SHP77 treated with DMSO at 0.1 percent for 48 hours (cell line): ENCODE data around the gene KANSL1.
"Not testable (repeated sequence)": the region's sequence is repeated elsewhere in the genome, so short reads cannot be mapped to it uniquely, and the experiment has no call there.

Source experiments
- DNase-seq: peaks from one replicate; lab custom pipeline; 2025; lab: John Stamatoyannopoulos, UW

Gene KANSL1

DNA sequence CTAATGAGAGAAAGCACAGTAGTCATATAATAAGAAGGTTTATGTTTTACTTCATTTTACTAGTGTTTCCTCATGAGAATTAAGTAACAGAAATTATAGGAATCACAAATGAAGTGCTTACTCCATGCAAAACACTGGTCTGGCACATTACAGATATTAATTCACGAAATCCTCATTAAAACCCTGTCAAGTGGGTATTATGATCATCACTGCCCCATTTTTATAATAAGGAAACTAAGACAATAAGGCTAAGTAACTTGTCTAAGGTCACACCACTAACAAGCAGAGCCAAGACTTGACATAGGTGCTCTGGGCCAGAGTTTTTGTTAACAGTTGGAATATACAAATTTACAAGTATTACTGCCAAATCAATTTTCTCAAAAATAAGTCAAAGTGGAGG is 83.0 kb downstream of the KANSL1 start:
- DNase-seq, result no peak

DNA sequence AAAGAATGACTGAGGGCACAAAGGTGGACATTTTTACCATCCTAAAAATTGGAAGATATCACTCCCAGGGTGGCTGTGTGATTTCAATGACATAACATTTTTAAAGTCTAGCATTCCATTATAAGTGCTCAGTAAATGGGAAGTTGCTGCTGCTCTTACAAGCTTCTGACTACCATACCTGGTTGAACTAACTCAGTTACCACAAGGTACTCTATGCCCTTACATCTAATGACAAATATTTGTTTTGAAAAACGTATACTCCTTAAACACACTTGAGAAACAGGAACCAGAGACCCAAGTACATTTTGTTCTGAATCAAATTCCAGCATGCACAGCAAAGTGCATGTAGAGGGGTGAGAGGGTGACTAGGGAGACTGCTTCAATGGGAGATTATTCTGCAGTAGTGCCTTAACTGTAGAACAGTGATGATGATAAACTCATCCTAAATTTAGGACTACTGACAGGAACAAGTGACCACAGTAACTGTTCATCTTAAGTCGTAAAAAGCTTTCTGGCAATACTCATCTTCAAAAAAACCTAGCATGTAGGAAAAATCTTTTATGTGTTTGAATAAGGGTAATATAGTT is 83.5 kb downstream of the KANSL1 start:
- DNase-seq, result no peak

DNA sequence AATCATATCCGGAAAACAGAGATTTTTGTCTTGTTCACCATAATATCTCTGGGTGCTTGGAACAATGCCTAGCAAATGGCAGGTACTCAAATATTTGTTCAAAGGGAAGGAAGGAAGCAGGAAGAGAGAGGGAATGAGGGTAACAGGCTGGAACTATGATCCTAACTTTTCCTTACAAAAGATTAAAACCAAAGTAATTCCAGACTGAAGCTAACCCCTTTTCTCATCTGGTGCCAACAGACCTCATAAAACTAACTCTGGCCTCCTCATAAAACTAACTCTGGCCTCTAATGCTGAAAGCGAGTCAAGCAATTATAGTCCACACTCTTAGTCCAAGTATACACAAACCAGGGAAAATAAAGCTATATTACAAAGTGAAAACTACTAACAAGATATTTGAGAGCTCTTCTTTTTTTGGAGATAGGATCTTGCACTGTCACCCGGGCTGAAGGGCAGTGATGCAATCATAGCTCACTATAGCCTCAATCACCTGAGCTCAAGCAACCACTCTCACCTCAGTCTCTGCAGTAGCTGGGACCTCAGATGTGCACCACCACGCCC is 84.6 kb downstream of the KANSL1 start:
- no peak for DNase-seq

DNA sequence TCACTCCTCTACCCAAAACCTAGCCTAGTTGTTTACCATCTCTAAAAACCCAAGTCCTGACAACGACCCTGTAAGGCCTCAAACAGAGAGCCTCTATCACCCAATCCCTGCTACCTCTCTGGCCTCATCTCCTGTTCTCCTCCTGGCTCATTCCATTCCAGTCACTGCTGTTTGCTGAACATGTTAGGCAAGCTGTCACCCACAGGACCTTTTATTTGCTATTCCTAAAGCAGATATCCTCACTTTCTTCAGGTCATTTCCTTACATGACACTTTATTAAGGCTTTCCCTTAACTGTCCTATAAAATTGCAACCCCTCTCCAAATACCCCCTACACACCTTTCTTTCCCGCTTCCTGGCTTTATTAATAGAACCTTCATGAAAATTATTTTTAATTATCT is 85.1 kb downstream of the KANSL1 start:
- DNase-seq, result no peak

DNA sequence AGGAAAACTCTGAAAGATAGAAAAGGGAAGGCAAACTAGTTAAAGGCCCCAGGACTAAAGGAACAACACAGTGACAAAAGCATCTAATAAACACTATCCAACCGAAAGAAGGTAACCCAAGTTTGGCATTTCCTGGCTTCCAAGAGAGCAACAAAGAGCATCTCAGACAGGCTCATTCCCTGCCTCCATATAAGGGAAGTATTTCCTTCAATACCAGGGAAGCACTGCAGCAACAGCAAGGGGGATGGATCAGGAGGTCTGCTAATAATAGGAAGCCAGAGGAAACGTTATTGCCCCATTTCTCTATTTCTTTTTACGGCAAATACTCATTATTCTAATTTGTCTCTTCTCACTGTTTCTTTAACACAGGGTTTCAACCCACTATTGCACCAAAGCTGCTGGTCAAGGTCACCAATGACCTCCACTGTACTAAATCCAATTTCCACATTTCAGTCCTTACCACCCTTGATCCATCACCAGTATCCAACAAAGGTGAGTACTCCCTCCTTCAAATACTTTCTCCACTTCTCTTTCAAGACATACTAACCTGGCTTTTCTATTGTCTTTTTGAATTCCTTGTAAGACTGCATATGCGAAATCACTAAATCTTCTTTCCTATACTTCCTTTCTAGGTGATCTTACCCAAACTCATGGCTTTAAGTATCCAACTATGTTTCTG is 86.1 kb downstream of the KANSL1 start:
- DNase-seq, result no peak

DNA sequence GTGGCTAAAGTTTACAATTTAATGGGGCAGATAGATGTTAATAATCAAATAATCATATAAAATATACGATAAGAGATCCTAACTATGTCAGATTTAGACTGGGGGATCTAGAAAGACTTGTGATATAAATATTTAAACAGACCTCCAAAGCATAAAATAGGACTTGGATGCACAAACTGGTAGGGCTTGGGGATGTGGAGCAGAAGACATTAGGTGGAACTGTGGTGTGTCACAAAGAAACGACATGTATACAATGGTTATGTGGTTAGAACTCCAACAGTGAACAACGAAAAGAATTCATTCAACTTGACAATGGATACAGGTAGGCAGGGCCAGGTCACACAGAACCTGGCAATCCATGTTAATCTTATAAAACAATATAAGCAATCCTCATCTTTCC is 90.4 kb downstream of the KANSL1 start:
- DNase-seq, result not testable (repeated sequence)

DNA sequence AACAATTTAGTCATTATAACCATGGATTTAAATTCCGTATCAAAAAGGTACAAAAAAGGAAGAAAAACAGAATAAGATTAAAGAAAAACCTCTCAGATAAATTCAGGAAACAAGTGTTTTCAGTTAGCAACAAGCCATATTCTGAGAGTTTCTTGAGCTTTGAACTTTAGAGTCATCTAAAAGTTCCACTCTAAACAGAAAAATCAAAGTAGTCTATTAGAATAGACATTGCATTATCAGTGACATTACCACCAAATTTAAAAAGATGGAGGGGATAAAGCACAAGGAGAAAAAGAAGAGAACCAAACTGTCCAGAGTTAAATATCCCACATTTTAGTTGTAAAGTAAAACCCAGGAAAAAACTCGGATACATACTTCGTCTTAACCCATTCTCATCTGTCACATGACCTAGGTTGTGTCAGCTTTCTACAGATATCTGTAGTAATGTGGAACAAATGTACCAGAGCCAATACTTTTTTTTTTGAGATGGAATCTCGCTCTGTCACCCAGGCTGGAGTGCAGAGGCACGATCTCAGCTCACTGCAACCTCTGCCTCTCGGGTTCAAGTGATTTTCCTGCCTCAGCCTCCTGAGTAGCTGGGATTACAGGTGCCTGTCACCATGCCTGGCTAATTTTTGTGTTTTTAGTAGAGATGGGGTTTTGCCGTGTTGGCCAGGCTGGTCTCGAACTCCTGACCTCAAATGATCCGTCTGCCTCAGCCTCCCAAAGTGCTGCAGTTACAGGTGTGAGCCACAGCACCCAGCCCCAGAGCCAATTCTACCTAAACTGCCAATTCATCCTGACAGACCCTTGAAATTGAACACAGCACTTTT is 91.2 kb downstream of the KANSL1 start:
- DNase-seq, result not testable (repeated sequence)

DNA sequence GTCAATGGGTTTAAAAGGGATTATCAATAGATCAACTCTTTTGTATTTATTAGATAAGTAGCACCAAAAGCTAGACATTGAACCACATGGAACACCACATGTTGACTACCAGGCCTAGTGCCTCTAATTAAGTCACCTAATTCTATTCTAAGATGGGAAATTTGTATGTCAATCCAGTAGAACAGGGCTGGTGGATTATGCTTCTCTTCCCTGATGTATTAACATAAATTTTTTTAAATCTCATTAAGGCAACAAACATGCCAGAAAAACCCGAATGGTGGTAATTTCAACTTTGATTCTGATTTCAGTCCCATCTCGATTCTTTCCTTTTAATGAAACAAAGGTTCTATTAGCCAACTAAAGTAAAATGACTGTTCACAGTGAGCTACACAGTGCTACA is 92.6 kb downstream of the KANSL1 start:
- DNase-seq, result no peak

DNA sequence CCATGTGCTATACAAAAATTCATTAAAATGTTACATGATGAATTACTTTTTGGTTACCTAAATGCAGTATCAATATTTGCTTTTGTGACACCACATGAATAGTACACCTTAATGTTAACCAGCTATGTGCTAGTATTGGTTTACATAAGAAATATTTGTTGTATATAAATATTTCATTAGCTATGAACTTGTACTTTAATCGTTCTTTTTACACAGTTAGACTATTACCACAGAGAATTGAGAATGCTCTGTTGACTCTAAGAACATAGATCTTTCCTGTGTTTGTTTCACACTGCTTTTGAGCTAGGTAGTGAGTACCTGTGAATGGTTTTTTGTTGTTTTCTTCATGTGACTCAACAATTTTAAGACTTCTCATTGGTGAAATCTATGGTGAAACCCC is 93.4 kb downstream of the KANSL1 start:
- no peak for DNase-seq

DNA sequence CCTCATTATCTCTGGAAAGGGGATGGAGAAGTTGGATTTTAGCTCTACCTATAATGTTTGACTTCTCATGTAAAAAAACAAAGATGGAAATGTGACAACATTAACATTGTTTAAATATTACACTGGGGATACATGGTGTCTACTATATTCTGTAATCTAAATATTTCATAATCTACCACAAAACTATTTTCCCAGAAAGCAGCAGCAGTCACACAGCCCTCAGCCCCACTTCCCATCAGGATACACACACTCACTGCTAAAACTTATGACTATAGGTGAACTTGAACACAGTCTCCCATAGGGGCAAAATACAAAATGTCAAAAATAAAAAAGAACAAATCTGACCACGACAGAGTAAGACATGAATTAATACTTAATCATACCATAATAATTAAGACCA is 95.7 kb downstream of the KANSL1 start:
- no peak for DNase-seq

DNA sequence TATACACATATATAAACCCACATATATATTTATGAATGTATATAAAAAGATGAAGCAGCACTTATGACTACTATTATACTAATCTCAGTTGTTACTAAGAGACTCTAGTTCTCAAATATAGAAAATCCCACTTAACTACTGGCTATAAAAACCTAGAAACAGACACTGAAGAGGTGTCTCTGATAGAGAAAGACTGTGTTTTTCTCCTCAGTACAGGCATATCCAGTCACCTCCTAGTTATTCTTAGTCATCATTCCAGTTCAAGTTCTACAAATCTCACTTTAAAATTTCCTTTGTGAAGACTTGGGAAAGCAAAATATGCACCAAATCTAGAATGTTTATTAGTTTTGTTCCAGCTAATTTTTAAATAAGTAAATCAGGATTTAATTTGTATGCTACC is 100.2 kb downstream of the KANSL1 start:
- no peak for DNase-seq

DNA sequence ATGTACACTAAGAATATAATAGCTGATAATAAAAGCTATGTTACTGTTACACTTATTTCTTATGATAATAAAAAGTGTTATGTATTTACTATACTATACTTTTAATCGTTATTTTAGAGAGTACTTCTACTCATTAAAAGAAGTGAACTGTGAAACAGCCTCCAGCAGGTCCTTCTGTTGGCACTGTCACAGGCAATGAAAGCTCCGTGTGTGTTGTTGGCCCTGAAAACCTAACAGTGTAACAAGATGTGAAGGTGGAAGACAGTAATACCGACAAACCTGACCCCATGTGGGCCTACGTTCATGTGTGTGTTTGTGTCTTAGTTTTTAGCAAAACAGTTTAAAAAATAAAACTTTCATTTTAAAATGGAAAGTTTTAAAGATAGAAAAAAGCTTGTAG is 102.4 kb downstream of the KANSL1 start:
- no peak for DNase-seq

DNA sequence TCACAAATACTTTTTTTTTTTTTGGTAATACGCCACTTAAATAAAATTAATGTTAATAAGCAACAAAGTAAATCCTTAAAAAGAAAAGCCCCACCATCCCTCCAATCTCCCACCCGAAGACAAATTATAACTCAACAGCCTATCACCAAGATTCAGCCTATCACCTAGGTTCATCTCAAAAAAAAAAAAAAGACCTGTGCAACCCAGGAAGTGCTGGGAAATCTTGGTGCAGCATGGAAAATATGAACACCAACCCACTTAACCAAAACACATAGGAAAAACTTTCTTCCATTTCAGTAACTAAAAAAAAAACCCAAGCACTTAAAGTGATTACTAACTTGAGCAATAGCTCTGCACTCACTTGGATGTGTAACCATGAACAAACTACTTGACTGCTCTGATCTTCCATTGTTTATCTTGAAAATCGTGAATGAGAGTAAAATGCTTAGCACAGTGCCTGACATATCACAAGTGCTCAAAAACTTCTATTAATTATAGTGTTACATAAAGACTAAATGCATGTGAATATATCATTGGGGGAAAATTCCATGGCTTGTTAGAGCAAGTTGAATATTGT is 103.8 kb downstream of the KANSL1 start:
- no peak for DNase-seq

DNA sequence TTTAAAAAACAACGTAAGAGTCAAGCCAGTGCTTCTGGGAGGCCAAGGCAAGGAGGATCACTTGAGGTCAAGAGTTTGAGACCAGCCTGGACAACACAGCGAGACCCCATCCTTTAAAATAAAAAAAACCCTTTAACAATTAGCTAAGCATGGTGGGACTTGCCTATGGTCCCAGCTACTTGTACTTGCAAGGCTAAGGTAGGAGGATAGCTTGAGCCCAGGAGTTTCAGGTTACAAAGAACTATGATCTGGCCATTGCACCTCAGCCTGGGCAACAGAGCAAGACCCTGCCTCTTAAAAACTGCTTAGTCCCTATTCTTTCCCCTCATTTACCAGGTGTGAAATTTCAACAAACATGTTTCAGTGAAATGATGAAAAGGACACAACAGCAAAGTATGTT is 104.6 kb downstream of the KANSL1 start:
- no peak for DNase-seq

DNA sequence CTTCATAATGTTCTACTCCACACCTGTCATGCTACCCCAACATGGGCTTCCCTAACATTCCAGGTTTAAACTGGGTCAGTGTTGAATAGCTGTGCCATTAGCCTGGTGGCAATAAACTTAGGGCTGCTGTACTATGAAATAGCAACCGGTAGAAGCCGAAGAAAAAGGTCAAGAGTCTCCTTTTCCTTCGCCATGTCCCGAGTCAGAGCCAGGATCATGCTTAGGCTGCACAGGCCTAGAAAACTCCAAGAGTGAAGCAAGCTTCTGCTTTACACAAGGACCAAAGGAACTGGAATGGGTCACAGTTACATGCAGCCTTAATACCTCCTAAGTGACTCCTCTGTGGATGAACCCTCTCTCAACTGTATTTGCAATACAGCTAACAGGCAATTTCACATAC is 105.4 kb downstream of the KANSL1 start:
- not testable (repeated sequence) for DNase-seq

DNA sequence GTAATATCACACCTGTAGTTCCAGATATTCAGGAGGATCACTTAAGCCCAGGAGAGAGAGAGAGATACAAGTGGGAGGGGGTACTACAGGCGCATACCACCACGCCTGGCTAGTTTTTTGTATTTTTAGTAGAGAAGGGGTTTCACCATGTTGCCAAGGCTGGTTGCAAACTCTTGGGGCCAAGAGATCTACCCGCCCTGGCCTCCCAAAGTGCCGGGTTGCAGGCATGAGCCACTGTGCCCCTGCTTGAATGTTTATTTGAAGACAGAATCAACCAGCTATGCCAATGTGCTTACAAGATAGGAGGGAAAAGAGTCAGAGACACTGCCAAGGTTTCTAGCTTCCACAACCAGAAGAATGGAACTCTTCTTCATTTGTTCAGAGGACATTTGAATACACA is 106.4 kb downstream of the KANSL1 start:
- DNase-seq, result no peak

DNA sequence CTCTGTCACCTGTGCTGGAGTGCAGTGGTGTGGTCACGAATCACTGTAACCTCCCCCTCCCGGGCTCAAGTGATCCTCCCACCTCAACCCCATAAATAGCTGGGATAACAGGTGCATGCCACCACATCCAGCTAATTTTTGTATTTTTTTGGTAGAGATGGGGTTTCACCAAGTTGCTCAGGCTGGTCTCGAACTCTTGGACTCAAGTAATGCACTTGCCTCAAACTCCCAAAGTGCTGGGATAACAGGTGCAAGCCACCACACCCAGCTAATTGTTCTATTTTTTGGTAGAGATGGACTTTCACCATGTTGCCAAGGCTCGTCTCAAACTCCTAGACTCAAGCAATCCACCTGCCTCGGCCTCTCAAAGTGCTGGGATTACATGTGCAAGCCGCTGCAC is 107.7 kb downstream of the KANSL1 start:
- DNase-seq, result no peak

DNA sequence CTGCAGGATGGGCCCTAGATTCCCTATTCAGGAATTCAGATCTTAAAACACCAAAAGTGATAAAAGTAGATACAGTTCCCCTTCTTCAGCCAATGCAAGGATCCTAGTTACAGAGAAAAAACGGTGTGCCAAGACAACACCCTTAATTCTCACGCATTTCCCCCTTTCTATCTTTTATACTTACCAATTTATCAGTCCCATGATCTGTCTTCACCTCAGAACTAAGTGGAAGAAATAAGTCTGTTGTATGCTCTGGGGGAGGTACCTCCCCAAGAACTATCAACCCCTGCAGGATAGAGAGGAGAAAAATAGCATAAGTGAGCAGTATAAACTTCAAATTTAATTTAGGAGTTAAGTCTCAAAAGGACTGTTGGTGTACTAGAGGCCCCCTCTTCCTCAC is 111.0 kb downstream of the KANSL1 start:
- no peak for DNase-seq

DNA sequence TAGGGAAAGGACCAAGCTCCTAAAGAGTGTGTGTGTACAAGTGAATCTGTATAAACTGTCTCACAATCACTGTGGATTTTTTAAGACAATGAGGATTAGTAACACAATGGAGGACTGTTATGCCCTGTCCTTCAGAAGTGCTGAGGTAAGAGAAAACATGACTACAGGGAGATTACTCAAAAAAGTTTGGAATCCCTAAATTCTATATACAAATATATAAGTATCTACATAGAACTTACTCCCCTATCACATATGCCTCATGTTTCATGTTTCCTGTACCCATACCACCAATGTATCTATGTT is 112.3 kb downstream of the KANSL1 start:
- DNase-seq, result no peak

DNA sequence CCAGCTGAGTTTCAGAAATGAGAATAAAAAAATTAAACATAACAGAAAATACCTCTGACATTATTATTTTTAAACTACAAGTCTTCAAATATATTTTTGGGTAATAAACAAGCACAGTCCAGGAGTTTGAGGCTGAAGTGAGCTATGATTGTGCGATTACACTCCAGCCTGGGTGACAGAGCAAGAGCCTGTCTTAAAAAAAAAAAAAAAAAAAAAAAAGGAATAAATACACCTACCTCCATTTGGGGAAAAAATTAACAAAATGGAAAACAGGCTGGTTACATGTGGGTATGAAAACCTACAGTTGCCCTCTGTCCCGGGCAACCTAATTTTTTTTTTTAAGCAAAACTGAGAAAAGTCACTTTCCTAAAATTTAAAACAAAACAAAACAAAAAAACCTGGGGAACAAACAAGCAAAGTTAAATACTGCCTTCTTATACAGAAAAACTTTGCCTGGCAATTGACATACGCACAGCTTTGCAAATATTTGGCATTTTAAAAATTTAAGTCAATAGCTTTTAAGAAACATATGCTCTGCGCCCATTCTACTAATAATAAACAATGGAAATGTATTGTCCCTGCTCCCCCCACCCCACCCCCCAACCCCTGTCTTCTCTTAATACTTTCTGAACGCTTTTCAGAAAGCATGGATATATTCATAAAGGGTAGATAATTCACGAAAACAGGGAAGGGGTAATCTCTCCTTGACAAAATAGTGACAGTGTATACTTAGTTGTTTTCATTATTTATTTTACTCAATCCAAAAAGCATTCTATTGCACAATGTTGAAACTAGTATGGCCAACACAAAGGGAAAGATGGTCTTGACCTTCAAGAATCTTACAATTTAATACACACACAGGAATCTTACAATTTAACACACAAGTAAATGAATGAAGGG is 112.9 kb downstream of the KANSL1 start:
- no peak for DNase-seq

DNA sequence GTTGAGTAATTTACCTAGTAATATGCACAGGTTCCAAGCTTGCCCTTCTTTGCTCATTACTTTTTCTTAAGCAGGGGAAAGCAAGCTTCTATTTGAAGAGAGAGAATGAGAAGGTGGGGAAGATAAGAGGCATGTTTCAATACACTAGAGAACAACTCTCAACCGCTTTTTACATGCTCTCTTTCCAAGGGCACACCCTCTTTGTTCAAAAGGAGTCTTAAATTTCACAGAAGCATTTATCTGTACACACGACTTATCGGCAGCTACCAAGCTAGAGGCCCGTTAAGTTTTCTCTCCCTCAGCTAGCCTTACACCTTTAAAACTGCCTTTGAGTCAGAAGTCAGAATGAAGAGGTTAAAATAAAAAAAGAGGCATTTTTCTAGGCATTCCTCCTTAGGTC is 114.6 kb downstream of the KANSL1 start:
- DNase-seq, result no peak

DNA sequence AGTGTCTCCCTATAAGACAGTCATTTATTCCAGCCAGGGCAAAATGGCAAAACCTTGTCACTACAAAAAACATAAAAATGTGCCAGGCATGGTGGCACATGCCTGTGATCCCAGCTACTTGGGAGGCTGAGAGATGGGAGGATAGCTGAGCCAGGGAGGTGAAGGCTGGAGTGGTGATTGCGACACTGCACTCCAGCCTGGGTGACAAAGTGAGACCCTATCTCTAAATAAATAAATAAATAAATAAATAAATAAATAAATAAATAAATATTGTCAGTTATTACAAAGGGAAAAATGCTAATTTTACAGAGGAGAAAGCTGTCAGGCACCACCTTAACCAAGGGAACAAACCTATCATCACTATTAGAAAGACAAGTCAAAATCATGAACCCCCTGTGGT is 118.7 kb downstream of the KANSL1 start:
- DNase-seq, result no peak
